ENCODE results near the gene MRPL18. TPM values are rescaled to one million over a fixed set of nuclear protein-coding genes. Genes with fewer than 3 reads are reported as not detected.
"Not testable (repeated sequence)": the region's sequence is repeated elsewhere in the genome, so short reads cannot be mapped to it uniquely, and the experiment has no call there.

Gene MRPL18
- total RNA-seq, 1 donor from 2014 or later, result 53.0 TPM

GRCh38 chr6:159778542-159779103 is 11.6 kb upstream of the MRPL18 start:
- no peak for TF ChIP-seq CTCF (conservative IDR thresholded peaks at IDR 0.05)
- Mint-ChIP-seq H3K9me3 (no peaks in the 10 kb centered on the region), H3K4me1 (peaks cover 18% of the 10 kb centered on the region), H3K27me3 (ENCODE audit: low read depth) (no peaks in the 10 kb centered on the region), H3K4me3 (no peak overlapping the region), H3K36me3 (ENCODE audit: low read depth) (peaks cover 40% of the 10 kb centered on the region), H3K27ac (ENCODE audit: unreplicated experiment) (no peak overlapping the region)
- no peak for DNase-seq (ENCODE audit: low read depth, low spot score)

- TF ChIP-seq CTCF (conservative IDR thresholded peaks at IDR 0.05), result no peak
- peaks cover 59% of the 10 kb centered on the region for H3K4me1 Mint-ChIP-seq
- DNase-seq (ENCODE audit: low read depth, low spot score), result no peak
- H3K36me3 Mint-ChIP-seq (ENCODE audit: low read depth), result peaks cover 25% of the 10 kb centered on the region
- H3K4me3 Mint-ChIP-seq, result peak overlapping the region; percentile 98
- H3K9me3 Mint-ChIP-seq, result no peaks in the 10 kb centered on the region
- peak overlapping the region; percentile 94 for H3K27ac Mint-ChIP-seq (ENCODE audit: unreplicated experiment)
- peaks cover 2% of the 10 kb centered on the region for H3K27me3 Mint-ChIP-seq (ENCODE audit: low read depth)
Observed at GRCh38 chr6:159788276-159788675, 2.0 kb upstream of the MRPL18 start.

- no peak for TF ChIP-seq CTCF (conservative IDR thresholded peaks at IDR 0.05)
- DNase-seq (ENCODE audit: low read depth, low spot score), result peak; percentile 16
- H3K27ac Mint-ChIP-seq (ENCODE audit: unreplicated experiment), result peak overlapping the region; percentile 94
- peaks cover 59% of the 10 kb centered on the region for H3K4me1 Mint-ChIP-seq
- peak overlapping the region; percentile 98 for H3K4me3 Mint-ChIP-seq
- no peaks in the 10 kb centered on the region for H3K9me3 Mint-ChIP-seq
- peaks cover 25% of the 10 kb centered on the region for H3K36me3 Mint-ChIP-seq (ENCODE audit: low read depth)
- peaks cover 2% of the 10 kb centered on the region for H3K27me3 Mint-ChIP-seq (ENCODE audit: low read depth)
Observed at GRCh38 chr6:159788753-159789376, 1.4 kb upstream of the MRPL18 start.

- peaks cover 2% of the 10 kb centered on the region for H3K27me3 Mint-ChIP-seq (ENCODE audit: low read depth)
- H3K4me1 Mint-ChIP-seq, result peaks cover 59% of the 10 kb centered on the region
- no peak for TF ChIP-seq CTCF (conservative IDR thresholded peaks at IDR 0.05)
- H3K27ac Mint-ChIP-seq (ENCODE audit: unreplicated experiment), result peak within 1 kb of the TSS; percentile 98
- peak; percentile 97 for DNase-seq (ENCODE audit: low read depth, low spot score)
- peaks cover 25% of the 10 kb centered on the region for H3K36me3 Mint-ChIP-seq (ENCODE audit: low read depth)
- H3K9me3 Mint-ChIP-seq, result no peaks in the 10 kb centered on the region
- H3K4me3 Mint-ChIP-seq, result peak within 1 kb of the TSS; percentile 98
Observed at GRCh38 chr6:159789377-159790148, 704 bp upstream of the MRPL18 start, which contains the start of gene TCP1. Gene TCP1, minus strand, starts transcription at chr6:159789602. Its CDS starts 134 bp downstream, at chr6:159789468.

- Mint-ChIP-seq H3K4me3 (peak overlapping the region; percentile 98), H3K36me3 (ENCODE audit: low read depth) (peaks cover 18% of the 10 kb centered on the region), H3K9me3 (no peaks in the 10 kb centered on the region), H3K27ac (ENCODE audit: unreplicated experiment) (peak overlapping the region; percentile 98), H3K4me1 (peaks cover 52% of the 10 kb centered on the region), H3K27me3 (ENCODE audit: low read depth) (peaks cover 2% of the 10 kb centered on the region)
- TF ChIP-seq CTCF (conservative IDR thresholded peaks at IDR 0.05), result no peak
- no peak for DNase-seq (ENCODE audit: low read depth, low spot score)
Observed at GRCh38 chr6:159790956-159791598, 810 bp downstream of the MRPL18 start.

GRCh38 chr6:159794976-159795375 is 4.7 kb downstream of the MRPL18 start:
- Mint-ChIP-seq H3K36me3 (ENCODE audit: low read depth) (peaks cover 19% of the 10 kb centered on the region), H3K4me1 (peaks cover 25% of the 10 kb centered on the region)
- H3K27me3 Mint-ChIP-seq (ENCODE audit: low read depth); H3K4me3 Mint-ChIP-seq; H3K27ac Mint-ChIP-seq (ENCODE audit: unreplicated experiment); H3K9me3 Mint-ChIP-seq; DNase-seq (ENCODE audit: low read depth, low spot score): not testable (repeated sequence)
